Adipocyte (in vitro differentiated cells): ENCODE measurements around the gene TRIM21.
A peak's percentile ranks its signal among the peaks of the same experiment; 100 is the strongest.
"Not testable (repeated sequence)": the region's sequence is repeated elsewhere in the genome, so short reads cannot be mapped to it uniquely, and the experiment has no call there.

Experiments
- DNase-seq: peaks from one replicate; pipeline ENCODE4 v3.0.0-alpha.2; 2015; ENCODE audit warnings: low read depth
- H3K27me3 ChIP-seq: replicated peaks from 2 replicates; pipeline ENCODE4 v1.7.0; 2013; ENCODE audit warnings: mild to moderate bottlenecking, low read length, moderate library complexity; ENCODE audit not compliant: control insufficient read depth, insufficient read depth
- H3K36me3 ChIP-seq: 2 replicates; pipeline ENCODE4 v1.7.0; 2013; ENCODE audit warnings: low read length, mild to moderate bottlenecking, moderate library complexity; ENCODE audit not compliant: control insufficient read depth, insufficient read depth, severe bottlenecking
- H3K4me1 ChIP-seq: 2 replicates; pipeline ENCODE4 v1.7.0; 2013; ENCODE audit warnings: mild to moderate bottlenecking, low read length, moderate library complexity; ENCODE audit not compliant: control insufficient read depth, insufficient read depth
- H3K4me3 ChIP-seq: 2 replicates; pipeline ENCODE4 v1.7.0; 2013; ENCODE audit warnings: mild to moderate bottlenecking, low read length, moderate library complexity
- H3K9ac ChIP-seq: 2 replicates; pipeline ENCODE4 v1.7.0; 2013; ENCODE audit warnings: mild to moderate bottlenecking, low read length, moderate library complexity
- H3K9me3 ChIP-seq: 2 replicates; pipeline ENCODE4 v1.7.0; 2013; ENCODE audit warnings: mild to moderate bottlenecking, low read length, moderate library complexity; ENCODE audit not compliant: control insufficient read depth

The TRIM21 gene

DNA sequence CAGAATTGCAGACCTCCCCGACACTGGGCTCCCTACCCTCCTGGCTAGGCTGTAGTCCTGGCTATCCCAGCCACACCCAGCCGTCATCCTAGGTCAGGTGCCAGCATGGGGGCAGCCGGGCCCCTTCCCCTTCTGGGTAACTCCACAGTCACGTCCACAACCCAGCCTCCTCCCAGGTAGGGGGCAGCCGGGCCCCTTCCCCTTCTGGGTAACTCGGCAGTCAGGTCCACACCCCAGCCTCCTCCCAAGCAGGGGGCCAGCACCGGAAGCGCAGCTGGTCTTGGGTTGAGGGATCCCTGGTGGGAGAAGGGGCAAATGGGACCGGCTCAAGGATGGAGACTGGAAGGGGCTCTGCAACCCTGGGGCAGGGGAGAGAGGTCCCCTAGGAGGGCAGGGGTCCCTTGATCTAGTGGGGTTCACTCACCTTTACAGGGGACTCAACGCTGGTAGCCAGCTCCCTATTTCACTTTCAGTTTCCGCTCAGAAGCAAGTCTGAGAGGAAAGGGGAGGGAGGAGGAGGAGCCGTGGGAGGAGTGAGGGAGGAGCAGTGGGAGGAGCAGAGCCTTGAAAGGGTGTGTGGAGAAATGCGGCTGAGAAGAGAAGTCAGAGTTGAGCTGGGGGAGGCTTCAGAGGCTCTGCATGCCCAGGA is at the start of gene TRIM21:
TSS of gene TRIM21 (minus strand) at position 494 of the 649 bp plus-strand sequence. CDS start 3,293 bp downstream, outside the sequence.
- Histone ChIP-seq H3K4me1 (peaks cover 7% of the 10 kb centered on the region), H3K27me3 (no peaks in the 10 kb centered on the region), H3K4me3 (peak within 1 kb of the TSS; percentile 96), H3K36me3 (peaks cover 18% of the 10 kb centered on the region), H3K9me3 (no peaks in the 10 kb centered on the region), H3K9ac (peak within 1 kb of the TSS; percentile 94)
- DNase-seq, result peak; percentile 94

DNA sequence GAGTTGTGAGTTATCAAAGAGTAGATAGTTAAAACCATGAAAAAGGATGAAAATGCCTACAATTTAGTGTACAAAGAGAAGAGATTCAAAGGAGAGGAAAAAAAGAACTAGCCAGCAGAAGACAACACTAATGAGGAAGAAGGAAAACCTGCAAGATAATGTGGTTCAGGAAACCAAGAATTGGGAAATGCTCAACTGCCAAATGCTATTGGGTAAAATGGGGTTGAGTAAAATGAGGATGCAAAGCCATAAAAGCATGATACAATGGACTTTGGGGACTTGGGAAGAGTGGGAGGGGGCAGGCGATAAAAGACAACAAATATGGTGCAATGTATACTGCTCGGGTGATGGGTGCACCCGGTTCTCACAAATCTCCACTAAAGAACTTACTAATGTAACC is 48.0 kb upstream of the TRIM21 start:
- no peak for DNase-seq
- Histone ChIP-seq H3K27me3 (no peaks in the 10 kb centered on the region), H3K4me1 (no peaks in the 10 kb centered on the region), H3K36me3 (no peaks in the 10 kb centered on the region), H3K9ac (no peak overlapping the region), H3K4me3 (no peak overlapping the region), H3K9me3 (no peaks in the 10 kb centered on the region)

DNA sequence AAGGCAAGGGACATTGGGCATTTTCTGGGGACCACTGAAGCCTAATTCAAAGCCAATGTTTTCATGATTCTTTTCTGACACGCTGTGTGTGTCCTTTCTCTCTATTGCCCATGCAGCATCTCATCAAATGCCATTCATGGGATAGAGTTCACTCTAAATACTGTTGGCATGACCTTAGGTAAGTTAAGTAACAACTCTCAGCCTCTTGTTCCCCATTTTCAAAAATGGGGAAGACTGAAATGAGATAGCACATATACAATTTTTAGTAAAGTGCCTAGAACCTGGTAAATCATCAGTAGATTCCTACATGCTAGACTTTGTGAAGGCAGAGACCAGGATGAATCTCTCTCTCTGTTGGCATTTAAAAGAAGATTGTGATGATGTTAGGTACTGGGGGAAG is 42.9 kb upstream of the TRIM21 start:
- no peak for DNase-seq

DNA sequence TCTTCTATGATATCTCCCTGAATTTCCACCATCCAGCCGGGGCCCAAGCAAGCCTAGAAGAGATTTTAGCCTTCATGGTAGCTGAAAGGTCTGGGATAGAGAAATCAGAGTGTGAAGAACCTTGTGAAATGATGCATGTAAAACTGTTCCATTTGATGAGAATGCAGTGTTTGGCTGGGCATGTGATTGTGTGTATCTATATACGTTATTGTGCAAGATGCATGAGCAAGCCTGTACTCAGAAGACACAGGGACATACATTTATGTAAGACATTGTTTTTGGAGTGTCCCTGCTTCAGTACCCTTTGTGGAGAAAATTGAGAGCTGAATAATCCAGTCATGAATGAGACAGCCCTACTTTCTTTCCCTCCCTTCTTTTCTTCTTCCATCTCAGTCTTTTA is 40.4 kb upstream of the TRIM21 start:
- no peaks in the 10 kb centered on the region for H3K9me3 ChIP-seq
- H3K4me1 ChIP-seq, result no peaks in the 10 kb centered on the region
- DNase-seq, result no peak
- no peak overlapping the region for H3K9ac ChIP-seq
- no peaks in the 10 kb centered on the region for H3K36me3 ChIP-seq
- peaks cover 6% of the 10 kb centered on the region for H3K27me3 ChIP-seq
- no peak overlapping the region for H3K4me3 ChIP-seq

More for the DNA sequence above, 42.9 kb upstream of the TRIM21 start:
- H3K4me1 ChIP-seq, result no peaks in the 10 kb centered on the region
- no peaks in the 10 kb centered on the region for H3K36me3 ChIP-seq
- H3K9ac ChIP-seq, result no peak overlapping the region
- no peak overlapping the region for H3K4me3 ChIP-seq
- no peaks in the 10 kb centered on the region for H3K9me3 ChIP-seq
- H3K27me3 ChIP-seq, result peaks cover 6% of the 10 kb centered on the region

DNA sequence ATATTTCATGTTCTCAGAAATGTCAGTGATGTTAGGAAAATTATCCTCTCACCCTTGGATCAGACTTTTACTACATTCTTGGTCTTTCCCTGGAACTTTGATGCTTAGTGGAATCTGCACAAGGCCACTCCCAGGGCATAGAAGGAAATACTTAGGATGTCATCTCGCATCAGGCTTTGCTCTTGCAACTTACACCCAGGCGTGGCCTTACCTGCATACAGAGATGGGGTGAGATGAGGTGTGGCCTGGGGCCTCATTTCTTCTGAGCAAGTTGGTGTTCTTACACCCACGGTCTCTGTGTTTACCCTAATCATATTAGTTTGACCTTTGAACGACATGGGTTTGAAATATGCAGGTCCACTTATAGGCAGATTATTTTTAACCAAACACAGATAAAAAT is 36.5 kb upstream of the TRIM21 start:
- no peaks in the 10 kb centered on the region for H3K36me3 ChIP-seq
- no peaks in the 10 kb centered on the region for H3K4me1 ChIP-seq
- no peak for DNase-seq
- no peaks in the 10 kb centered on the region for H3K9me3 ChIP-seq
- no peak overlapping the region for H3K4me3 ChIP-seq
- H3K27me3 ChIP-seq, result peaks cover 3% of the 10 kb centered on the region
- no peak overlapping the region for H3K9ac ChIP-seq

DNA sequence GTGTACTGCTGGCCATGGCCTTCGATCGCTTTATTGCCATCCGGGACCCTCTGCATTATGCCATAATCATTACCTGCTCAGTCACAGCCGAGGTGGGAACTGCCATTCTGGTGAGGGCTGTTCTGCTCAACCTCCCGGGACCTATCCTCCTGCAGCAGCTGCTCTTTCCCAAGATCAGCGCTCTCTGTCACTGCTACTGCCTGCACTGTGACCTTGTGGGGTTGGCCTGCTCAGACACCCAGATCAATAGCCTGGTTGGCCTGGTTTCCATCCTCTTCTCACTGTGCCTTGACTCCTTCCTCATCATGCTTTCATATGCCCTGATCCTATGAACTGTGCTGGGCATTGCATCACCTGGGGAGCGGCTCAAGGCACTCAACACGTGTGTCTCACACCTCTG is 24.9 kb upstream of the TRIM21 start:
- Histone ChIP-seq H3K9ac (no peak overlapping the region), H3K4me3 (no peak overlapping the region), H3K9me3 (no peaks in the 10 kb centered on the region), H3K27me3 (no peaks in the 10 kb centered on the region), H3K4me1 (no peaks in the 10 kb centered on the region), H3K36me3 (no peaks in the 10 kb centered on the region)
- DNase-seq, result no peak

DNA sequence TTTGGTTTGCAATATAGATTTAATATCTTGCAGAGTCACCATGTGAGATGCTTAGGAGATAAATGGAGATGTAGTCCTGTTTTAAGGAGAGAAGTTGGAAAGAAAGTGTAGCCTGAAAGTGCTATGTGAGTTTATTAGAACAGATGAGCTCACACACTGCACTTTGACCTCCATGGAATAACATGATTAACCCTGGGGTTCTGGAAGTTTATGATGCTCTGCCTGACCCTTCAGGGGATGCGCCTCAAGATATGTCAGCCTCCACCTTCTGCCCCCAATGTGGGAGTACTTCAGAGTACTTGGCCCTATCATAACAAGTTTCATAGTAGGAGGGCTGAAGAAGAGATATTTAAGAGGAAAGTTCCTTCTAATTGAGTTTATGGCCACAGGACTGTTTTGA is 23.3 kb upstream of the TRIM21 start:
- H3K9me3 ChIP-seq, result no peaks in the 10 kb centered on the region
- H3K36me3 ChIP-seq, result no peaks in the 10 kb centered on the region
- no peaks in the 10 kb centered on the region for H3K4me1 ChIP-seq
- H3K4me3 ChIP-seq, result no peak overlapping the region
- DNase-seq, result no peak
- H3K9ac ChIP-seq, result no peak overlapping the region
- no peaks in the 10 kb centered on the region for H3K27me3 ChIP-seq

DNA sequence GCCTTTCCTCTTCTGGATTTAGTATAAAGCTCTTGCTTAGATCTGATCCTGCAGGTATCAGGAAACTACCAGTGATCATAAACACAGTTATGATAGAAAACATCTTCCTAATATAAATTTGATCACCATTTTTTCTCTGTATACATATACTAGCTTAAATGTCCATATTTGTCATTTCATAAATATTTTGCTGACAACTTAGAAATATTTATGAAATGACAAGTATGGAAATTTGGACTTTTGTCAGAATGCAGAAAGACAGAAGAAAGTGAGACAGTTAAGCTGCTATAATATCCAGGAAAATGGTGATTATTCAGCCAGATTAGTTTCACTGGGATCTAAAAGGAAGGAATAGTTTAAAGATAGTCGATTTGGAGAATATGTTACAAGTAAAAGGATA is 22.8 kb upstream of the TRIM21 start:
- H3K9me3 ChIP-seq, result no peaks in the 10 kb centered on the region
- no peak overlapping the region for H3K9ac ChIP-seq
- no peaks in the 10 kb centered on the region for H3K36me3 ChIP-seq
- no peak overlapping the region for H3K4me3 ChIP-seq
- no peaks in the 10 kb centered on the region for H3K27me3 ChIP-seq
- DNase-seq, result no peak
- H3K4me1 ChIP-seq, result no peaks in the 10 kb centered on the region

DNA sequence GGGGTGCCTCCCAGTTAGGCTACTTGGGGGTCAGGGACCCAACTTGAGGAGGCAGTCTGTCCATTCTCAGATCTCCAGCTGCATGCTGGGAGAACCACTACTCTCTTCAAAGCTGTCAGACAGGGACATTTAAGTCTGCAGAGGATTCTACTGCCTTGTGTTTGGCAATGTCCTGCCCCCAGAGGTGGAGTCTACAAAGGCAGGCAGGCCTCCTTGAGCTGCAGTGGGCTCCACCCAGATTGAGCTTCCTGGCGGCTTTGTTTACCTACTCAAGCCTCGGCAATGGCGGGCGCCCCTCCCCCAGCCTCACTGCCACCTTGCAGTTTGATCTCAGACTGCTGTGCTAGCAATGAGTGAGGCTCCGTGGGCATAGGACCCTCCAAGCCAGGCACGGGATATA is 12.7 kb upstream of the TRIM21 start:
- H3K9me3 ChIP-seq, H3K4me3 ChIP-seq, H3K36me3 ChIP-seq, H3K4me1 ChIP-seq, H3K27me3 ChIP-seq, DNase-seq, H3K9ac ChIP-seq: not testable (repeated sequence)

DNA sequence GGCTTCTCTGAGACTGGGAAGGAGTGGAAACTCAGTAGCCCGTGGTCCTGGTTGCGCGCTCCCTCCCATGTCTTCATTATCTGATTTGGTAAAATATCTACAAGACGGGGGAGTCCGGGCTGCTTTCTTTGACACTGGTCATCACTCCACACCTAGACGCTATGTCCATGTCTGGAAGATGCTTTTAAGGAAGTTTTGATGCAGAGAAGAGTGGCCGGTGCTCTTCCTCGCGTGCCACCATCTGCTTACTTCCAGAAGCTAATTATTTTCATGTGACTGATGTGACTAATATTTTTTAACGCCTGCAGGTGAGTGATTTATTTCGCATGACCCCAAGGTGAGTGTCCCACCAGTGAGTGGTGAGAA is 339 bp upstream of the TRIM21 start:
- Histone ChIP-seq H3K4me3 (peak overlapping the region; percentile 96), H3K9me3 (no peaks in the 10 kb centered on the region), H3K9ac (peak overlapping the region; percentile 94), H3K4me1 (peaks cover 7% of the 10 kb centered on the region), H3K27me3 (no peaks in the 10 kb centered on the region), H3K36me3 (peaks cover 12% of the 10 kb centered on the region)
- no peak for DNase-seq

DNA sequence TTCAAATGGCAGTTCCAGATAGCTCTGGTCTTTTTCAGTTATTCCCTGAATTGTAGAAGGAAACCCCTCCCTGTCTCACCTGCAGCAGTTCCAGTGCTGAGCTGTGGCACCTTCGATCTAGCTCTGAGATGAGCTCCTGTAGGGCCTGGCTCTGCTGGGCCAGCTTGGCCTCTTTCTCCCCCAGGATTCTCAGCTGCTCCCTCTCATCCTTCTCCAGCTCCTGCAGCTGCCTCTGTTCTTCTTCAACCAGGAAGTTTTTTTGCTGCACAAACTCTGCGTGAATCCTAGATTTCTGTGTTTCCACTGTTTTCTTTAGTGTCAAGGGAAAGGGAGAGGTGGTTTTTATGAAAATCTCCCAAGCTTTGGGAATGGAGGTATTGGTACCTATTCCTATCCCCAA is 5.3 kb downstream of the TRIM21 start:
- peaks cover 7% of the 10 kb centered on the region for H3K4me1 ChIP-seq
- no peaks in the 10 kb centered on the region for H3K9me3 ChIP-seq
- H3K9ac ChIP-seq, result no peak overlapping the region
- H3K36me3 ChIP-seq, result peaks cover 45% of the 10 kb centered on the region
- H3K4me3 ChIP-seq, result no peak overlapping the region
- no peaks in the 10 kb centered on the region for H3K27me3 ChIP-seq
- DNase-seq, result no peak
